IPS-NIHi7 (cell line): ENCODE data around the gene ZBTB7B.

Source experiments
- DNase-seq: peaks from one replicate; pipeline ENCODE4 v3.0.0; 2012; ENCODE audit warnings: mixed read lengths; ENCODE audit errors: extremely low spot score

ZBTB7B gene

DNA sequence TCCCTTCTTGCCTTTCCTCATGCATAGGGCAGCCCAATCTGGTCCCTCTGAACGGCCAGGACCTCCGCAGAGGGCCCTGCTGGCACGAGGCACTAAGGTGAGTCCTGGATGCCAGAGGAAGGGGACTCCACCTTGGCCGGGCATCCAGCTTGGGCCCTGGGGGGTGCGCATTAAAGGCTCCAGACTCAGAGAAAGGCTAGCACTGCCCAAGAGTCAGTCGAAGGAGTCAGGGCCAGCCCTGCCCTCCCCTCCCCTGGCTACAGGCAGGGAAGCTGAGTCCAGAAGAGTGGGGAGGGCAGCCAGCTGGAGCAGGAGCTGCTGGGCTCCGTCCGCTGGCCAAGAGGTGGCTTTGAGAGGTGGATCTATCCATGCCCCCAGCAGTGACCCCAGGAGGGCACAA lies 58.1 kb downstream of the ZBTB7B start:
- no peak for DNase-seq

DNA sequence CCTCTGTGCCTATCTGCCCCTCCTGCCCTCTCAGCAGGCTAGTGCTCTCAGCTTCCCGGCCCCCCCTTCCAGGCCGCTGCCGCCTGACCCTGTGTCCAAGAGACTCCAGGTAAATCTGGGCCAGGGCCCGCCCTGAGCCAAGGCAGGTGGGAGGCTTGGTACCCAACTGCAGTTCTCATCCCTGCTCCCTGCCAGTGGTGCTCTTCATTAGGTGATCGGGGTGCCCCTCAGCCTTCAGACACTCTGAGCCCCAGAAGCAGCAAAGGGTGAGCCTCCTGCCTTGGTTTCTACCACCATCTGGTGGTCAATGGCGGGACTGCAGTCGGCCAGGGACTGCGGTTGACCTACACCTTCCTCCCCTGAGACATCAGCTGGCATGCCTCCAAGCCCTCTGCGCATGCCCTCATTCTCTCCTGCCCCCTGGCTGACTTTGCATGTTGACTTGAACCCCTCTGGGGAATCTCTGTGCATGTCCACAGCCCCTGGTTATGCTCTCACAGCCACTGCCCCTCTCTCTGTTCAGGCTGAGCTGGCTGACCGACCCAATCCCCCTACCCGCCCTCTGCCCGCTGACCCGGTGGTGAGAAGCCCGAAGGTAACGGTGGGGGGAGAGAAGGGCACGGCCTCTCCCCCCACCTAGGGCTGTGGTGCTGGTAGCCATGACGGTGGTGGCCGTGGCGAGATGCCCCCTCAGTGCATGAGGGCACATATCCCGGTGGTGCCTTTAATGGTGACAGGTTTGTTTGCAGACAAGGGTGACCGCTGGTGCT lies 59.0 kb downstream of the ZBTB7B start:
- peak; percentile 90 for DNase-seq

DNA sequence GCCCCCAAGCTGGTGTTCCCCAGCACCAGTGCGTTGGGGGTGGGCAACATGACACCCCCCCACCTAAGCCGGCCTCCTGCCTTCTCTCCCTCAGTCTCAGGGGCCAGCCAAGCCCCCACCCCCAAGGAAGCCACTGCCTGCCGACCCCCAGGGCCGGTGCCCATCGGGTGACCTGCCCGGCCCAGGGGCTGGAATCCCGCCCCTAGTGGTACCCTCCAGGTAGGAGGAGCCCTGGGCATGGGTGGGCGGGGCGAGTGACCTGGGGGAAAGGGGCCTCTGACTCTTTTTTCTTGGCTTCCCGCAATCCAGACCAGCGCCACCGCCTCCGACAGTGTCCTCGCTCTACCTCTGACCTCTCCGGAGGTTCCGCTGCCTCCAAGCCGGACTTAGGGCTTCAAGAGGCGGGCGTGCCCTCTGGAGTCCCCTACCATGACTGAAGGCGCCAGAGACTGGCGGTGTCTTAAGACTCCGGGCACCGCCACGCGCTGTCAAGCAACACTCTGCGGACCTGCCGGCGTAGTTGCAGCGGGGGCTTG lies 59.6 kb downstream of the ZBTB7B start:
- peak; percentile 73 for DNase-seq

DNA sequence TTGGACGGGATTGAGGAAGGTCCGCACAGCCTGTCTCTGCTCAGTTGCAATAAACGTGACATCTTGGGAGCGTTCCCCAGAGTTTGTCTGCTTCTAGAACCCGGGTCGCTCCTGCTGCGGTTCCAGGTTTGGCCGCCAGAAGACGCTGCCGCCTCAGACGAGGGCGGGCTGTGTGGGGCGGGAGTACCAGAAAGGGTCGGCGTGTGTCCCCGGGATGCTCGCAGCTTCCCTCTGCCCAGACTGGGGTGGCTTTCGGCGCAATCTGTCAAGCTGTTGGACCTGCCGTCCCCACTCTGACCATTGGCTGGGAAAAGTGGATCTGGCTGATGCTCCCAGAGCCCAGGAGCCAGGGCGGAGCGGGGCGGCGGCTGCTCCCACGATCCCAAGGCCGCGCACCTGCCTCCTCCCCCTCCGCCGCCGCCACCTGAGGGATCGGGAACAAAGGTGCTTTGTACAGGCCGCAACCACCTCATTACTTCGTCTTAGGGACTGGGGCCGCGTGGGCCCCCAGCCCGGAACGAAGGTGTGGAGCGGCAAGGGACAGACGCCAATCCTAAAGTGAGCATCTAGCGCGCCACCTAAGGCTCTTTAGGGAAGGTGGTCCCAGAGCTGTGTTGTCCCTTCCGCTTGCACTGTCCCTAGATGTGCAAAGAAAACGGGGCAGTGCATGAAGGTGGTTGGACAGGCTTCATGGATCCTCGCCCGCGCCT lies 60.3 kb downstream of the ZBTB7B start:
- peak; percentile 78 for DNase-seq

DNA sequence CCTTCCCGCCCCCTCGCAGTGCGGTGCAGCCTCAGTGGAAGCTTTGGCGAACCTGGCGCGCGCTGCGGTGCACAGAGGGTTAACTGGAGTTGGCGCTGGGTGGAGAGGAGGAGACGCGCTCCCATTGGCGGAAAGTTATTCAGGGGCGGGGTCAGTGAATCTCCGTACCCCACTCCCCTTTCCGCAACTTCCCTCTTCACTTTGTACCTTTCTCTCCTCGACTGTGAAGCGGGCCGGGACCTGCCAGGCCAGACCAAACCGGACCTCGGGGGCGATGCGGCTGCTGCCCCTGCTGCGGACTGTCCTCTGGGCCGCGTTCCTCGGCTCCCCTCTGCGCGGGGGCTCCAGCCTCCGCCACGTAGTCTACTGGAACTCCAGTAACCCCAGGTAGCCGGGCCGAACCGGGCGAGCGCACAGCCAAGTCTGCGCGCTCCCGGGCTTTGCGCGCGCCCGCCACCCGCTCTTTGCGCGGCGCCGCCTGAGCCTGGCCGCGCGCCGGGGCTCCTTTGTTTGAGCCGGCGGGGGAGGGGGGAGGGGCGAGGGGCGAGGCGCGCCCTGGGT lies 61.0 kb downstream of the ZBTB7B start, which contains the start of gene EFNA4:
Gene EFNA4, plus strand, starts transcription at position 191 of the 561 bp plus-strand sequence. Its CDS starts 84 bp downstream, at position 275.
- DNase-seq, result peak; percentile 89

DNA sequence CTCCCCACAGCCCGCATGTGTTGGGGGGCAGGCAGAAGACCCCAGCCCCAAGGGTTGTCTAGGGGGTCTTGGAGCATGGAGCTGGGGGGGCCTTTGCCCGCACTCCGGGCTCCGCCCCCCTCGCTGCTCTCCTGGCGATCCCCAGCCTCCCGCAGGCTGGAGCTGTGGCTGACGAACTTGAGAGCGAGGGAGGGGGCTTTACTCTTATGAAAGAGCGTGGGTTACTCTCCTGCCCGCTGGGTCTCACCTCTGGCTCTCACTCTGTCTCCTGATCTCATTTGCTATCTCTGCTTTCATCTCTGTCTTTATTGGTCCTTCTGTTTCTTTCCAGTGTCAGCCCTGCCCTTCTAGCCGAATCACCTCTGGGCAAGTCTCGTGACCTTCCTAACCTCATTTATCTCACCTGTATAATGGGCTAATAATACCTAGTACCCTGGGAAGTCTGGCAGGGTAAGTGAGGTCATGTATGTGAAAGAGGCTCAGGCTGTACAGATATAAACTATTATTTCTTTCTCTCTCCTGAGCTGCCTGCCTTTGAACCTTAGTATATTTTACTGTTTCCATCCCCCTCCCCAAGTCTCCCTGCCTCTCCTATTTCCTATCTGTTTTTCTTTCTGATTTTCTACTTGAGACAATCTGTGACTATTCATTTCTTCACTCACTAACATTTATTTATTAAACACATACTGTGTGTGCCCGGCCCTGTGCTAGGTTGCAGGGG lies 61.7 kb downstream of the ZBTB7B start:
- peak; percentile 59 for DNase-seq

DNA sequence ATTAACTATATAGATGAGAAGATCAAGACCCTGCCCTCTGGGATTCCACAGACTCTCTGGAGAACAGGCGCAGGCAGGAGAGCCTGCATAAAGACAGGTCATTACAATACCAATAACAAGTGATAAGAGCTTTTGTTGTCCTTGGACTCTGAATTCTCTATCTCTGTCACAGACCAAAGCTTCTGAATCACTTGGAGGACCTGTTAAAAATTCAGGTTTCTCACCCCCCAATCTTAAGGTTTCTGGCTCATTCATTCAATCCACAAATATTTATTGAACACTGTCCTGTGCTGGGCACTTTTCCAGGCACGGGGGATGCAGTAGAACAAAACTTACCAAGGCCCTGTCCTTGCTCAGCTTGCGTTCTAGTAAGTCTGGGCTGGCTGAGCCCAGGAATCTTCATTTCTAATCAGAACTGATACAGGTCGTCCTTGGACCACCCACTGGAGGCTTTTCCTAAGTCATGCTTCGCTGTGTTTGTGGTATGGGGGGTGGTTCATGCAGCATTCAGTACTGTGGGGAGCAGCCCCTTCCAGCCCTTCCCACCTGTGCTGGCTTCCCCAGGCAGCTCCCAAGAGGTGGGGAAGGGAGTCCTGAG lies 62.3 kb downstream of the ZBTB7B start:
- no peak for DNase-seq

DNA sequence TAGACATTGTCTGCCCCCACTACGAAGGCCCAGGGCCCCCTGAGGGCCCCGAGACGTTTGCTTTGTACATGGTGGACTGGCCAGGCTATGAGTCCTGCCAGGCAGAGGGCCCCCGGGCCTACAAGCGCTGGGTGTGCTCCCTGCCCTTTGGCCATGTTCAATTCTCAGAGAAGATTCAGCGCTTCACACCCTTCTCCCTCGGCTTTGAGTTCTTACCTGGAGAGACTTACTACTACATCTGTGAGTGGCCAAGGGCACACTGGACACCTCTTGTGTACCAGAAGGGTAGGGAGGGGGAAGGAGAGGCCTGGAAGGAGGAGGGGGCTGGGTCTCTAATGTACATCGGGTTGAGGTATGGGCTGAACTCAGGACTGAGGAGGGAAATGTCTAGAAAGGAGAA lies 64.2 kb downstream of the ZBTB7B start:
- DNase-seq, result no peak
